Prostate gland (tissue), 2 donors: Measurements from ENCODE around the gene ABHD17C. TPM values are rescaled to one million over a fixed set of nuclear protein-coding genes. Genes with fewer than 3 reads are reported as not detected.
"Not testable (repeated sequence)": the region's sequence is repeated elsewhere in the genome, so short reads cannot be mapped to it uniquely, and the experiment has no call there.

ENCODE experiments used
- DNase-seq: peaks from one replicate; pipeline ENCODE4 v3.0.0-alpha.2; 2019; ENCODE audit warnings: low spot score
- H3K27ac ChIP-seq, 2 donors: fragments of 200-600 bp; sonication (generic); 2 replicates each; pipeline ENCODE4 v1.5.1; 2017 to 2019
- H3K27me3 ChIP-seq: fragments of 200-600 bp; sonication (generic); replicated peaks from 2 replicates; pipeline ENCODE4 v1.5.1; 2019; ENCODE audit not compliant: insufficient read depth
- H3K36me3 ChIP-seq, 2 donors: fragments of 200-600 bp; sonication (generic); 1 replicate in 1 of 2; 2 replicates in 1 of 2; pipeline versions ENCODE4 v1.5.1 to v1.8.1; 2017 to 2019
- H3K4me1 ChIP-seq: fragments of 200-600 bp; sonication (generic); replicated peaks from 2 replicates; pipeline ENCODE4 v1.5.1; 2019
- H3K4me3 ChIP-seq, 2 donors: fragments of 200-600 bp; sonication (generic); 2 replicates each; pipeline ENCODE4 v1.5.1; 2017 to 2019
- H3K9me3 ChIP-seq: fragments of 200-600 bp; sonication (generic); 2 replicates; pipeline ENCODE4 v1.5.1; 2017
- POLR2A ChIP-seq: fragments of 450-650 bp; IDR thresholded peaks from one replicate; pipeline ENCODE4 v1.6.1; 2016; ENCODE audit warnings: antibody characterized with exemption, mild to moderate bottlenecking
- POLR2AphosphoS5 ChIP-seq: sonication (generic); formaldehyde crosslinking; IDR thresholded peaks from one replicate; pipeline ENCODE4 v1.6.1; 2017; ENCODE audit warnings: antibody characterized with exemption
- WGBS: methylation state at CpG from one replicate; pipeline ENCODE4 v1.1.5; 2018; 5-methylcytosine and 5-hydroxymethylcytosine counted together
- intact Hi-C: fragments of 100-400 bp; cut with DNase I; formaldehyde crosslinking; loops from one replicate; pipeline ENCODE4 v1.14.2; 2022
- total RNA-seq, 2 donors: library from RNA; depleted of rRNA; stranded (reverse); fragments of >200 nt; gene quantifications; one replicate each; pipeline ENCODE4 v1.1.0, GENCODE V29; 2016
- TF ChIP-seq, protein P1 (sequence below), 4 experiments: fragments of 200-600 bp in 2 of 4; fragments of 450-650 bp in 2 of 4; sonication (generic) in 2 of 4; IDR thresholded peaks; 1 replicate in 3 of 4; 2 replicates in 1 of 4; pipeline ENCODE4 v1.5.1; 2016 to 2019; ENCODE audit warnings: antibody characterized with exemption in 4 of 4, mild to moderate bottlenecking in 2 of 4, moderate library complexity in 2 of 4

Gene ABHD17C
- 10 to 100 TPM; 13.6 to 32.4 TPM for total RNA-seq

DNA sequence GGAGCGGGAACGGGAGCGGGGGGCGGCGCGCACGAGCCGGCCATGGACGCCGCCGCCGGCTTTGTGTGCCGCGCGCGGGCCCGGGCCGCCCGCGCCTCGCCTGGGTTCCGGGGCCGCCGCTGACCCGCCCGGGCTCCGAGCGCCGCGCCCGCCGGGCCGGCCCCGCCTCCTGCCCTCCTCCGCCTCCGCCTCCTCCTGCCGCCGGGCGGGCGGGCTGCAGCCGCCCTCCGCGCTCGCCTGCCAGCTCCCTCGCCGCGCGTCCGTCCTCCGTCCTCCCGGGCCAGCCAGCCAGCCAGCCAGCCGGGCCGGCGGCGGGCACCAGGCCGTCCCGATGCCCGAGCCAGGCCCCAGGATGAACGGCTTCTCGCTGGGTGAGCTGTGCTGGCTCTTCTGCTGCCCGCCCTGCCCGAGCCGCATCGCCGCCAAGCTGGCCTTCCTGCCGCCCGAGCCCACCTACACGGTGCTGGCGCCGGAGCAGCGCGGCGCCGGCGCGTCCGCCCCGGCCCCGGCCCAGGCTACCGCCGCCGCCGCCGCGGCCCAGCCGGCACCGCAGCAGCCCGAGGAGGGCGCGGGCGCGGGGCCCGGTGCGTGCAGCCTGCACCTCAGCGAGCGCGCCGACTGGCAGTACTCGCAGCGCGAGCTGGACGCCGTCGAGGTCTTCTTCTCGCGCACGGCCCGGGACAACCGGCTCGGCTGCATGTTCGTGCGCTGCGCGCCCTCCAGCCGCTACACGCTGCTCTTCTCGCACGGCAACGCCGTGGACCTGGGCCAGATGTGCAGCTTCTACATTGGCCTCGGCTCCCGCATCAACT is at the start of gene ABHD17C:
TSS of gene ABHD17C (plus strand) at position 212 of the 812 bp plus-strand sequence. CDS start at position 332, 120 bp downstream.
- under 1% methylated on average over 45 of the region's 122 CpGs for WGBS
- TF ChIP-seq POLR2A: peak; percentile 78
- no peak for TF ChIP-seq POLR2AphosphoS5
- intact Hi-C loops: loop anchor here (10.0 kb wide), 1 partner anchor 299 kb away; no protein-coding TSS in a partner anchor
- peak; percentile 65 for DNase-seq
- H3K4me1 ChIP-seq: no peaks in the 10 kb centered on the region
- H3K36me3 ChIP-seq: no peaks in the 10 kb centered on the region
- H3K4me3 ChIP-seq: peak within 1 kb of the TSS; percentile 65 to 76
- no peaks in the 10 kb centered on the region for H3K9me3 ChIP-seq
- peak within 1 kb of the TSS; percentile 88 to 91 for H3K27ac ChIP-seq
- no peaks in the 10 kb centered on the region for H3K27me3 ChIP-seq

DNA sequence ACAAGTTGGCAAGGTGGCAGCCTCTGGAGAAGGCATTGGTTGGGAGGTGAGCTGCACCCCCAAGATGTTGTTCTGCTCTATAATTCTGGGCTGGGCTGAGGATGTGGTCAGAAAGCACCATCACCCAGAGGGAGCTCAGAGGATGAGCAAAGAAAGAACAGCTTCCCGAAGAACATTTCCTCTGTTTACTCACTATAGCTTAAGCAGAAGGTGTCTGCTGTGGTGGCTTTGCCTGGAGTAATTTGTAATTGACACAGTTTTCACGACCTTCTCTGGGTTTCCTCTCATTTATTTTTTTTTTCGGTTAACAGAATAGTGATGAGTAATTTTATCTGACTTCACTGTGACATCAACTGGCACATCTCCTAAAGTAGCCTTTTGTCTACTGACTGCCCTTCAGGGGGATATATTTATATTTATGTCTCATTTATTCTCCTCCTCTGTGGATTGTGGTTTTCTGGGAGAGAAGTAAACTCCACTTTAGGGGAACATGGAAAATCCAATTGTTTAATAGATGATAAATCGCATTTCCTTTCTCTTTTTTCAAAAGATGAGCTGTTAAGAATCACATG is 49.5 kb upstream of the ABHD17C start:
- no peak for DNase-seq
- Histone ChIP-seq H3K27me3 (no peaks in the 10 kb centered on the region), H3K9me3 (no peaks in the 10 kb centered on the region), H3K4me1 (no peaks in the 10 kb centered on the region), H3K4me3 (no peak overlapping the region), H3K36me3 (no peaks in the 10 kb centered on the region), H3K27ac (no peak overlapping the region)
- WGBS: 69% methylated on average over 4 of the region's 4 CpGs
- TF ChIP-seq POLR2A: no peak
- no peak for TF ChIP-seq POLR2AphosphoS5
- TF ChIP-seq, protein P1, sequence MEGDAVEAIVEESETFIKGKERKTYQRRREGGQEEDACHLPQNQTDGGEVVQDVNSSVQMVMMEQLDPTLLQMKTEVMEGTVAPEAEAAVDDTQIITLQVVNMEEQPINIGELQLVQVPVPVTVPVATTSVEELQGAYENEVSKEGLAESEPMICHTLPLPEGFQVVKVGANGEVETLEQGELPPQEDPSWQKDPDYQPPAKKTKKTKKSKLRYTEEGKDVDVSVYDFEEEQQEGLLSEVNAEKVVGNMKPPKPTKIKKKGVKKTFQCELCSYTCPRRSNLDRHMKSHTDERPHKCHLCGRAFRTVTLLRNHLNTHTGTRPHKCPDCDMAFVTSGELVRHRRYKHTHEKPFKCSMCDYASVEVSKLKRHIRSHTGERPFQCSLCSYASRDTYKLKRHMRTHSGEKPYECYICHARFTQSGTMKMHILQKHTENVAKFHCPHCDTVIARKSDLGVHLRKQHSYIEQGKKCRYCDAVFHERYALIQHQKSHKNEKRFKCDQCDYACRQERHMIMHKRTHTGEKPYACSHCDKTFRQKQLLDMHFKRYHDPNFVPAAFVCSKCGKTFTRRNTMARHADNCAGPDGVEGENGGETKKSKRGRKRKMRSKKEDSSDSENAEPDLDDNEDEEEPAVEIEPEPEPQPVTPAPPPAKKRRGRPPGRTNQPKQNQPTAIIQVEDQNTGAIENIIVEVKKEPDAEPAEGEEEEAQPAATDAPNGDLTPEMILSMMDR (IDR thresholded peaks at IDR 0.05): no peak
- intact Hi-C loops: no loop called here

DNA sequence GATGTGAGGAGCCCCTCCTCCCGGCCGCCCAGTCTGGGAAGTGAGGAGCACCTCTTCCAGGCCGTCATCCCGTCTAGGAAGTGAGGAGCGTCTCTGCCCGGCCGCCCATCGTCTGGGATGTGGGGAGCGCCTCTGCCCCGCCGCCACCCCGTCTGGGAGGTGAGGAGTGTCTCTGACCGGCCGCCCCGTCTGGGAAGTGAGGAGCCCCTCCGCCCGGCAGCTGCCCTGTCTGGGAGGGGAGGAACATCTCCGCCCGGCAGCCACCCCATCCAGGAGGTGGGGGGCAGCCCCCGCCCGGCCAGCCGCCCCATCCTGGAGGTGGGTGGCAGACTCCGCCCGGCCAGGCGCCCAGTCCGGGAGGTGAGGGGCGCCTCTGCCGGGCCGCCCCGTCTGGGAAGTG is 47.7 kb upstream of the ABHD17C start:
- H3K36me3 ChIP-seq, H3K27ac ChIP-seq, H3K9me3 ChIP-seq, H3K4me1 ChIP-seq, intact Hi-C loops, H3K4me3 ChIP-seq, H3K27me3 ChIP-seq, DNase-seq: not testable (repeated sequence)
- WGBS: 98% methylated on average over 23 of the region's 30 CpGs

DNA sequence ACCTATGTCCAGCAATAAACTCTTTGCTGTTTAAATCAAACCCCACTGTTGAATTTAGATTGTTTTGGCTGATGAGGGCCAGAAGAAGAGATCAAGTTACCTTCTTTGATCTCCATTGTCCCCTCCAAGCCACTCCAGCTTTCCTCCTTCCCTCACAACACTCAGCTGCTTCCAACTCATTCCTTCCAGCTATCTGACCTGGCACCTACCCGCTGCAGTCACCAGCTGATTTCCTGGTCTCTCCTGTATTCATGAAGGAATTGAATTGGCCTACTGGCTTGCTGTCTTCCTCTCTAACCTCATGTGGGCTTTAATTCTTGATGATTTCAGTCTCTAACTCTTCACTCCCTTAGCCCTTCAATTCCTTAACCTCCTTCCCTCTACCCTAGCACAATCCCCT is 40.8 kb upstream of the ABHD17C start:
- intact Hi-C loops: no loop called here
- WGBS: no CpG with 5 or more reads among the region's 1 CpG

DNA sequence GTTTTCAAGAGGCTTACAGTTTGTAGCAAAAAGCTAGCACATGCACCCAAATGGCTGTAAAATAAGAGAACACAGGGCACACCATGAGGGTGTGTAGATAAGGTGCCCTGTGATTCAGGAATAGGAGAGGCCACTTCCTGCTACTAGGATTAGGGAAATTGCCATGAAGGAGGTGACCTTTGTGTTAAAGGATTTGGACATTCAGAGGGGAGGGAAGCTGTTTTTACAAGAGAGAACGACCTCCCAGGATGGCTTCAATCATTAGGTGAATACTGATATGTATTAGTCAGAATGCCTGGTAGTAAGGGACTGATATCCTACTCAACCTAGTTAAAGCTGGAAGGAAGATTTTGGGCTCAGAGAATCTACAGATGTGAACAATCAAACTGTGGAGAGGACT is 35.7 kb upstream of the ABHD17C start:
- Histone ChIP-seq H3K4me1 (no peaks in the 10 kb centered on the region), H3K36me3 (no peaks in the 10 kb centered on the region), H3K9me3 (no peaks in the 10 kb centered on the region), H3K27ac (no peak overlapping the region), H3K27me3 (no peaks in the 10 kb centered on the region), H3K4me3 (no peak overlapping the region)
- intact Hi-C loops: no loop called here
- no peak for TF ChIP-seq POLR2A
- no peak for DNase-seq
- 36% methylated on average over 1 of the region's 1 CpG for WGBS

More for the DNA sequence above, 40.8 kb upstream of the ABHD17C start:
- DNase-seq: no peak
- H3K36me3 ChIP-seq: no peaks in the 10 kb centered on the region
- H3K9me3 ChIP-seq: no peaks in the 10 kb centered on the region
- no peak overlapping the region for H3K4me3 ChIP-seq
- H3K27ac ChIP-seq: no peak overlapping the region
- no peaks in the 10 kb centered on the region for H3K27me3 ChIP-seq
- TF ChIP-seq POLR2A: no peak
- TF ChIP-seq, protein P1 (IDR thresholded peaks at IDR 0.05): no peak
- no peak for TF ChIP-seq POLR2AphosphoS5
- H3K4me1 ChIP-seq: no peaks in the 10 kb centered on the region

DNA sequence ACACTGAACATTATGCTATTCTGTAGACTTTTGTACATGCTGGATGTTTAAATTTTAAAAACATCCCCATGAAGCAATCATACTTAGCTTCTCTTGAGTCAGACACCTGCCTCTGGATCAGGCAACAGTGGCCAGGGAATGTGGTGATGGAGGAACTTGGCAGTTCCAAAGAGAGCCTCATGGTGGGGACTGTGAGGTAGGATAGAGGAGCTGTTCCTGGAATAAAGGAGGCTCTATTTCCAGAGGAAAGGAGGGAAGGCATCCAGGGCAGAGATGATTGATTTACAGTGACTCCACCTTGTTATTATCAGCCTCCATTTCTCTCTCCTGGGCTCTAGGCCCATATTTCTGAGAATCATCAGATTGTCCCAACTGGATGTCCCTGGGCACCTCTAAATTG is 35.0 kb upstream of the ABHD17C start:
- DNase-seq: peak; percentile 55
- intact Hi-C loops: no loop called here
- Histone ChIP-seq H3K9me3 (no peaks in the 10 kb centered on the region), H3K4me1 (no peaks in the 10 kb centered on the region), H3K27ac (no peak overlapping the region), H3K27me3 (no peaks in the 10 kb centered on the region), H3K4me3 (no peak overlapping the region), H3K36me3 (no peaks in the 10 kb centered on the region)
- TF ChIP-seq, protein P1 (IDR thresholded peaks at IDR 0.05): peak in 3 of 4 experiments; percentile 41 to 75 (median 63)
- no peak for TF ChIP-seq POLR2A
- peak; percentile 62 for TF ChIP-seq POLR2AphosphoS5
